PC-3 (cell line): ENCODE results near the gene PSMB9.

Experiments used
- EZH2 ChIP-seq: fragments of 300-600 bp; sonication (generic); IDR thresholded peaks from one replicate; pipeline ENCODE4 v1.6.1; 2017; ENCODE audit warnings: antibody characterized with exemption, mild to moderate bottlenecking, low read length; ENCODE audit not compliant: unreplicated experiment
- TF ChIP-seq, protein P1 (sequence below): fragments of 300-600 bp; sonication (generic); conservative IDR thresholded peaks from 2 replicates; pipeline ENCODE4 v1.5.1; 2017; ENCODE audit warnings: antibody characterized with exemption, low read depth, mild to moderate bottlenecking, low read length

DNA sequence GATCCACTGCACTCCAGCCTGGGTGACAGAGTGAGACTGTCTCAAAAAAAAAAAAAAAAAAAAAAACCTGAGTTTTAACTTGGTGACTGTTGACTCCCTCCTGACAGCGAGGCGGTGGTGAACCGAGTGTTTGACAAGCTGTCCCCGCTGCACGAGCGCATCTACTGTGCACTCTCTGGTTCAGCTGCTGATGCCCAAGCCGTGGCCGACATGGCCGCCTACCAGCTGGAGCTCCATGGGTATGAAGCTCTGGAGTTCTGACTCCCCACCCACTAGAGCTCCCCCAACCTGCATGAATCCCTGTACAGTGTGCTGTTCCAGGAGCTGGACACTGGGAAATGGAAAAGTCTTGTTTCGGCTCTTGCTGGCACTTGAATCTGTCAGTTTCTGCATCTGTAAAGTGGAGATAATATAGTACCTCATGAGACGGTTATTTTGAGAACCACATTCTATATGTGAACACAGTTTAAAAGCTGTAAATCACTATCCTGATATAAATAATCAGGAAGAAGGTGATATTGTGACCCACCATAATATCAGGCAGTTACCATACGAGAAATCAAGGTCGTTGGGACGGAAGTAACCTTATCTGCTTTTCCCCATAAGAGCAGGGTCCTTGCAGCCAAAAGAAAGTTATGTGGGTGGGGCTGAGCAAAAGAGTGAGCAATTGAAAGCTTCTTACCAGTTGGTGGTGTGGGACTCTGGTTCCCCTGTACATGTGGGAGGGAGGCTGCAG lies 3.3 kb downstream of the PSMB9 start:
- TF ChIP-seq, protein P1, sequence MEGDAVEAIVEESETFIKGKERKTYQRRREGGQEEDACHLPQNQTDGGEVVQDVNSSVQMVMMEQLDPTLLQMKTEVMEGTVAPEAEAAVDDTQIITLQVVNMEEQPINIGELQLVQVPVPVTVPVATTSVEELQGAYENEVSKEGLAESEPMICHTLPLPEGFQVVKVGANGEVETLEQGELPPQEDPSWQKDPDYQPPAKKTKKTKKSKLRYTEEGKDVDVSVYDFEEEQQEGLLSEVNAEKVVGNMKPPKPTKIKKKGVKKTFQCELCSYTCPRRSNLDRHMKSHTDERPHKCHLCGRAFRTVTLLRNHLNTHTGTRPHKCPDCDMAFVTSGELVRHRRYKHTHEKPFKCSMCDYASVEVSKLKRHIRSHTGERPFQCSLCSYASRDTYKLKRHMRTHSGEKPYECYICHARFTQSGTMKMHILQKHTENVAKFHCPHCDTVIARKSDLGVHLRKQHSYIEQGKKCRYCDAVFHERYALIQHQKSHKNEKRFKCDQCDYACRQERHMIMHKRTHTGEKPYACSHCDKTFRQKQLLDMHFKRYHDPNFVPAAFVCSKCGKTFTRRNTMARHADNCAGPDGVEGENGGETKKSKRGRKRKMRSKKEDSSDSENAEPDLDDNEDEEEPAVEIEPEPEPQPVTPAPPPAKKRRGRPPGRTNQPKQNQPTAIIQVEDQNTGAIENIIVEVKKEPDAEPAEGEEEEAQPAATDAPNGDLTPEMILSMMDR: no peak
- no peak for TF ChIP-seq EZH2
